GM21447 (cell line): ENCODE results near the gene UBA3.

ENCODE experiments used
- ATAC-seq: cut with Tn5 transposase; IDR thresholded peaks from one replicate; pipeline ENCODE4 v1.9.1; 2021; ENCODE audit not compliant: unreplicated experiment

UBA3 gene

DNA sequence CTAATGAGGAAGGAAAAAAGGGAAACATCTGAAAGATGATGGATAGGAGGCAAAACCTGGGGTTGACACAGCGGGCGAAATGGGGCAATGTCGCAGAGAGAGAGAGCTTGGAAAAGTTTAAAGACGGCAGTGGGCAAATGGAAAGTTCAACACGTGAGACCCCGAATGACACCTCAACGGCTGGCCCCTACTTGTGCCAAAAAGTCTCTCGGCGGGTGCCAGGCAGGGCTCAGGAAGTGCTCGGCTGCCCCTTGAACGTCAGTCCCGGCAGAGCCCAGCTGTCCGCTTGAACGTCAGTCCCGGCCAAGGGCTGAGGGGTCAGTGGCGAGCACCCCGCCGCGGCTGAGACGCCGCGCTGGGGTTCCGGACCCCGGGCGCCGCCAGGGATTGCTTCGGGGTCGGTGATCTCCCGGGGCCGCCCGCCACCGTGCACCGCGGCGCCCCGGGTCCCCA lies 67.3 kb downstream of the UBA3 start:
- ATAC-seq = peak; percentile 37

DNA sequence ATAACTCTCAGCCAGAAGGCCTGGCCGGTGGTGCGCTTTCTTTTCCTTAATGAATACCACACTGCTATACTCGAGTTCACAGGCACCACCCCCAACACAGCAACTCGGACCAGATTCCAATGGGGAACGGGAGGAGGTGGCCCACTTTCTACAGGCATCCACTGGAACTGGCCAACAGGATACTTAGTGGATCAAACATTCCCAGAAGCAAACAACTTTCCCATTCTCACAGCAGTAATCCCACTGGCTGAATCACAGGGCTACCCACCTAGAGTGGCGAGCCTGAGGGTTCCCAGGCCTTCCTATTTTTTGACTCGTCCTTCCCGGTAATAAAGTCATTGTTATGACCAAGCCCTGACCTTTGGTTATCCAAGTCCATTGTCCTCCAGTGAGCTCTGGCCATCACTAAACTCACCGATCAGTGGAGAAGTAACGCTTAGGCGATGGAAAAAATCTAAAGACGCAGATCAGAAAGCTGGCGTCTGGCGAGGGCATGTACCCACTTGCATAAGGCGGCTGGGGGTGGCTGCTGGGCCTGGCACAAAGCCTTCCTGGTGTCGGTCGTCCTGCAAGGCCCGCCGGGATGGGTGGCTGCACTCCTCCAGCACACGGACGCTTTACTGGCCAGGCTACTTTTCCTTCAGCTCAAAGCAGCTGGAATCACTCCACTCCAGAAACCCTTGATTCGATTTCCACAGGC lies 67.9 kb downstream of the UBA3 start:
- ATAC-seq = no peak

DNA sequence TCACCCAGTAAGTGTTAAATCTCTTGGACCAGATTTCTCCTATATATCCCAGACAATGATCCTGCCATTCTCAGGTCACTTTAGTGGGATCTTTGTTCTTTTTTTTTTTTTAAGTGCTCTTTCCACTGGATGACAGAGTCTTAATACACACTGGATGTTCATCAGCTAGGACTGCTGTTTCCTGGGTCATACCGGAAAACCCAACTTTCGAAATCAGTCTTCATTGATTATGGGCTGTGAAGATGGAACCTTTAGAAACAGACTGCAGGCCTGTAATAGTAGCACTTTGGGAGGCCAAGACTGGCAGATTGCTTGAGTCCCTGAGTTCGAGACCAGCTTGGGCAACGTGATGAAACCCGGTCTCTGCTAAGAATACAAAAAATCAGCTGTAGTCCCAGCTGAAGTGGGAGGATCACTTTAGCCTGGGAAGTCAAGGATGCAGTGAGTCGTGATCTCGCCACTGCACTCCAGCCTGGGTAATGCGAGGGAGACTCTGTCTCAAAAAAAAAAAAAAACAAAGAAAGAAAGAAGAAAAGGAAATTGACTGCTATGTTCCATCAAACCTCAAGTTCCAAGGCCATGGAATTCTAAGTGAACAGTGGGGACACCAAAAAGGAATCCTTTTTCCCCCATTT lies 69.0 kb downstream of the UBA3 start:
- ATAC-seq = no peak

DNA sequence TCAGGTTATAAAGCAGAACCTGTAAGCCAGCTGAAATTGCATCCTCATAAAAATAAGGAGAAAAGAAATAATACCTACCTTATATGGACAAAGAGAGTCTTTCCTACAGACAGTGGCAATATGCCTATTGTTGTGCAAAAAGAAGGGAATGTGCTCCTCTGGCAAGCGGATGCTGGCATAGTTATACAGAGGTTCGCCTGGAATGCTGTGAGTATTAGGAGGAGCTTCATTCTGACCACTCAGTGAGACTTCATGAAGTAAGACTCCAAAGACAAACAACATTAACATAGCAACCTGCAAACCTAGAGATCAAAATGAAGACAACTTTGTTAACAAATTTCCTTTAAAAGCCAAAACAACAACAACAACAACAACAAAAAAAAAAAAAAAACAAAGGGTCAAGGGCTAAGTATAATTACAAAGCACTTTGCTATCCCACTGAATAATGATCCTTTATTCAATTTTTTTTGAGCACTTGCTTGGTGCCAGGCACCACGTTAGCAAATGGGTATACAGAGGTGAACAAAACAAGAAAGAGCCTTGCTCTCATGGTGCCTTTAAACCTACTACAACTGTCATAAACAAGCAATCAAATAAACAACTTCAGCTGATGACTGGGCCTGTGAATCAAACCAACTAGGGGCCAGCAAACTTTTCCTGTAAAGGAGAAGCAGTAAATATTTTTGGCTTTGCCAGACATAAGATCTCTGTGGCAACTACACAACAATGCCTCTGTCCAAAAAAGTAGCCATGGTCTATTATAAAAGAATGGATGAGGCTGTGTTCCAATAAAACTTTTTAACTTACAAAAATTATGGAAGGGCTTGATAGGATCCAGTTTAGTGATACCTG lies 70.4 kb downstream of the UBA3 start:
- ATAC-seq = no peak

DNA sequence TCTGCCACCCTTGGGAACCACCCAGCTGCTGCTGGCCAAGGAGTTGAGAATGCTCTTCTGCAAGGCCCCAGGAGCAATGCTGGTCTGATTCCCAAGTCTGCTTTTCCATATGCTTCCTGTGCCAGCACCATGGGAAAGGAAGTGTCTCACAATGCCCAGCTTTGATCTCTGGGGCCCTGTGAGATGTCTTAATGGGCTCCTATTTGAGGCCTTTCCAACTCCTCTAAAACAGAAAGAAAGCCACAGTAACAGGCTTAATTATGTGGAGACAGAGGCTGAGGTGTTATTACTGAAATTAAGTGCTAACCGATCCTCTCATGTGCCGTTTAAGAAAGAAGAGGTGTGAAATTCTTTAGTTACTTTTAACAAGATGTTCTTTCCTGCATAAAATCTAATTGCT lies 71.2 kb downstream of the UBA3 start:
- ATAC-seq = no peak

DNA sequence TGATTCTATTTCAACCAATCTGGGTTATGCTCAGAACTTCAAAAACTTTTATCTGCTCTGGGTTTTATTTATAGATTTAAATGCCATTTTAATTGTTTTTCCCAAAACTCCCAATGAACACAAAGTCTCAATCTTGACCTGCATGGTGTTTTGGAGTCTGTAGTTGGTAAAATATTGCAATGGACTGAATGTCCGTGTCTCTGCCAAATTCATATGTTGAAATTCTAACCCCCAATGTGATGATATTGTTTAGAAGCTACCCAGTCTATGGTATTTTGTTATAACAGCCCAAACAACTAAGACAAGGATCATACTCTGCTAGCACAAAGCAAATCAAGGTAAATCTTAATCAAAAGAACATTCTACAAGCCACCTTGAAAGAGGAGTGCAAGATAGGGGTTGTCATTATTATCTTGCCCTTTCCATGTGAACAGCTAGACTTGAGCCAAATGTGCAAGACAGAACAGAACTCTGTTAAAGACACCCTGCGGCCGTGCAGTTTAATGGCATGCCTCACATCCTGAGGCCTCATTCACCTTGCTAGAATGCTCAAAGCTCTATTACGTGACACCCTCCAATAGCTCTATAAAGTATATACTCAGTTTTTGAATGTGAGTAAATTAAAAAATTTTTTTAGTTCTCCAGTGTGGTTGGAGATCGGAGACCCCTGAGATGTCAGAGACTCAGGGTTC lies 74.2 kb downstream of the UBA3 start:
- no peak for ATAC-seq

DNA sequence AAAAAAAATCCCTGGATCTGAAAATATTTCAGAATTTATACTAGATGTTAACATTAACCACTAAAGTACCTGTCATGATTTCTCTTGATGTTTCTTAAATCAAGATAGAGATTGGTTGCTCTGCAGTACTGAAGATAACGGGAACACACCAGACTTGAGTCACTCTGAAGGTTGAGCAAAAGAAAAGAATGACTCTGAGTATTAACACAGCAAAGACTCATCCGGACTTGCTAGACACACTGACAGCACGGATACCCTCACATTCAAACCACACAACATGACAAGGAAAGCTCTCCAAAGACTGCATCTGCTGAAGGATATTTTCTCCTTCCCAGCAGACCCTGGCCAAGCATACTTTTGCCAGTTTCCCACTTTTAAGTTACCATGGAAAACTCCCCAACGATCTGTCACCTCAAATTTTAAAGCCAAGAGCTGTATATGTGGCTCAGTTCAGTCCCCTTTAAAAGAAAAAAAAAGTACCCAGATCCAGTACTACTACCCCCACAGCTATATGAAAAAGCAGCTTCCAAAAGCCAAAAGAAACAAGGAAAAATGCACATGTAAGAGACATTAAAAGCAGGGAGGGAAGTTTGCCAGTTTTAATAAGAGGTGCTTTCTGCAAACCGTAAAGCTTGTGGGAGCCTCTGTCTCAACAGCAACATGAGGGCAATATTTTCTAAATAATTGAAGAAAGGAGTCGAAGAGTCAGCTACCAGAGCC lies 74.9 kb downstream of the UBA3 start:
- ATAC-seq = no peak
